ENCODE data around the gene MACROD2. TPM values are rescaled to one million over a fixed set of nuclear protein-coding genes. Genes with fewer than 3 reads are reported as not detected.

Gene MACROD2
- total RNA-seq, 1 donor from 2014 or later: 0.23 TPM

GRCh38 chr20:15759594-15759993, 1764.3 kb downstream of the MACROD2 start:
- TF ChIP-seq CTCF (conservative IDR thresholded peaks at IDR 0.05; ENCODE audit: low read depth, low read length): no peak
- no peak for DNase-seq (ENCODE audit: low read depth)
- H3K4me3 ChIP-seq (ENCODE audit: low read depth, low read length): no peak overlapping the region

- H3K4me3 ChIP-seq (ENCODE audit: low read depth, low read length): peak overlapping the region; percentile 14
- no peak for DNase-seq (ENCODE audit: low read depth)
- TF ChIP-seq CTCF (conservative IDR thresholded peaks at IDR 0.05; ENCODE audit: low read depth, low read length): no peak
Measured at GRCh38 chr20:15760001-15760621, 1764.8 kb downstream of the MACROD2 start.

GRCh38 chr20:15763366-15763765, 1768.0 kb downstream of the MACROD2 start:
- no peak for DNase-seq (ENCODE audit: low read depth)
- no peak for TF ChIP-seq CTCF (conservative IDR thresholded peaks at IDR 0.05; ENCODE audit: low read depth, low read length)
- no peak overlapping the region for H3K4me3 ChIP-seq (ENCODE audit: low read depth, low read length)

GRCh38 chr20:15767586-15767985, 1772.3 kb downstream of the MACROD2 start:
- DNase-seq (ENCODE audit: low read depth): no peak
- H3K4me3 ChIP-seq (ENCODE audit: low read depth, low read length): no peak overlapping the region
- TF ChIP-seq CTCF (conservative IDR thresholded peaks at IDR 0.05; ENCODE audit: low read depth, low read length): no peak

- DNase-seq (ENCODE audit: low read depth): no peak
- no peak overlapping the region for H3K4me3 ChIP-seq (ENCODE audit: low read depth, low read length)
- TF ChIP-seq CTCF (conservative IDR thresholded peaks at IDR 0.05; ENCODE audit: low read depth, low read length): no peak
Measured at GRCh38 chr20:15767999-15768741, 1772.9 kb downstream of the MACROD2 start.

GRCh38 chr20:15772826-15773225, 1777.5 kb downstream of the MACROD2 start:
- no peak for DNase-seq (ENCODE audit: low read depth)
- no peak for TF ChIP-seq CTCF (conservative IDR thresholded peaks at IDR 0.05; ENCODE audit: low read depth, low read length)
- H3K4me3 ChIP-seq (ENCODE audit: low read depth, low read length): no peak overlapping the region

GRCh38 chr20:15774926-15775325, 1779.6 kb downstream of the MACROD2 start:
- H3K4me3 ChIP-seq (ENCODE audit: low read depth, low read length): no peak overlapping the region
- TF ChIP-seq CTCF (conservative IDR thresholded peaks at IDR 0.05; ENCODE audit: low read depth, low read length): no peak
- DNase-seq (ENCODE audit: low read depth): no peak

Data from epithelial cell of proximal tubule (primary cell).